ENCODE data around the gene FAM114A2. TPM values are rescaled to one million over a fixed set of nuclear protein-coding genes. Genes with fewer than 3 reads are reported as not detected.
A peak's percentile ranks its signal among the peaks of the same experiment; 100 is the strongest.

Gene FAM114A2
- total and polyA plus RNA-seq, 7 donors = 4.9 to 41.0 (median 14.3) TPM

DNA sequence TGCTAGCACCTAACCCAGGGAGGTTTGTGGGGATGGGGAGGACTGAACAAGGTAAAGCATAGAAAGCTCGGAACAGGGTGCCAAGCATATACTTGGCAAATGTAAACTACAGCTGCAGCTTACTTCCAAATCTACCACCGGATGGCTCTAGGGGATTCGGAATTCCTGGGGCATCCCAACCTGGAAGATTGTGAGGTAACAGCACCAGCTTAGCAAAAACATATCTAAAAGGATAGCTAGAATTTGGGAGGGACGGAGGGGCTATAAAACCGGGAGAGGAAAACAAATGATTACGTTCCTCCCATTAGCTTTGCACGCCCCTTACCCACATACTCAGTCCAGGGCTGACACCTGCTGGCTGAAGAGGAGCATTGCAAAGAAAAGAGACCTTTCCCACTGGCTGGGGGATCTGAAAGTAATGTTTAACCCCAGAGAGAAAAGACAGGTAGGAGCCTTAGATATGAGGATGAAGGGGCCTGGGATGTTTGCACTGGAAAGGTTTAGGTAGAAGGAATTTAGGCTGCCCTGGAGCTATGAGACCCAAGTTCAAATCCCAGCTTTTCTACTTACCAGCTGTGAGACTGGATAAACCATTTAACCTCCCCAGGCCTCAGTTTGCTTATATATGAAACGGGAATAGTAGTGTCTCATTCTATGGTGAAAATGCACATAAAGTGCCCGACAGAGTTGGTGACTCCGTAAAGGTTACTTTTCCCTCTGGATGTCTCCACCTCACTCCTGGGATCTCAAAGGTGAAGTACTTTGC lies 73.6 kb downstream of the FAM114A2 start:
- DNase-seq = peak; percentile 72
- Histone ChIP-seq H3K27ac (no peak overlapping the region), H3K4me3 (no peak overlapping the region), H3K27me3 (no peaks in the 10 kb centered on the region), H3K36me3 (no peaks in the 10 kb centered on the region), H3K4me1 (no peaks in the 10 kb centered on the region), H3K9me3 (no peaks in the 10 kb centered on the region)
- intact Hi-C loops (cut with DNase I) = loop anchor here (1.0 to 5.0 kb wide), 2 partner anchors 468 to 1433 kb away; no protein-coding TSS in a partner anchor
- TF ChIP-seq EP300 (IDR thresholded peaks at IDR 0.05) = no peak
- no peak for TF ChIP-seq POLR2AphosphoS5 (IDR thresholded peaks at IDR 0.05)
- TF ChIP-seq, protein P1, sequence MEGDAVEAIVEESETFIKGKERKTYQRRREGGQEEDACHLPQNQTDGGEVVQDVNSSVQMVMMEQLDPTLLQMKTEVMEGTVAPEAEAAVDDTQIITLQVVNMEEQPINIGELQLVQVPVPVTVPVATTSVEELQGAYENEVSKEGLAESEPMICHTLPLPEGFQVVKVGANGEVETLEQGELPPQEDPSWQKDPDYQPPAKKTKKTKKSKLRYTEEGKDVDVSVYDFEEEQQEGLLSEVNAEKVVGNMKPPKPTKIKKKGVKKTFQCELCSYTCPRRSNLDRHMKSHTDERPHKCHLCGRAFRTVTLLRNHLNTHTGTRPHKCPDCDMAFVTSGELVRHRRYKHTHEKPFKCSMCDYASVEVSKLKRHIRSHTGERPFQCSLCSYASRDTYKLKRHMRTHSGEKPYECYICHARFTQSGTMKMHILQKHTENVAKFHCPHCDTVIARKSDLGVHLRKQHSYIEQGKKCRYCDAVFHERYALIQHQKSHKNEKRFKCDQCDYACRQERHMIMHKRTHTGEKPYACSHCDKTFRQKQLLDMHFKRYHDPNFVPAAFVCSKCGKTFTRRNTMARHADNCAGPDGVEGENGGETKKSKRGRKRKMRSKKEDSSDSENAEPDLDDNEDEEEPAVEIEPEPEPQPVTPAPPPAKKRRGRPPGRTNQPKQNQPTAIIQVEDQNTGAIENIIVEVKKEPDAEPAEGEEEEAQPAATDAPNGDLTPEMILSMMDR (IDR thresholded peaks at IDR 0.05) = peak; percentile 20 to 88 (median 78)
- 31 to 36% methylated on average over 10 of the region's 10 CpGs for WGBS, 2 donors

DNA sequence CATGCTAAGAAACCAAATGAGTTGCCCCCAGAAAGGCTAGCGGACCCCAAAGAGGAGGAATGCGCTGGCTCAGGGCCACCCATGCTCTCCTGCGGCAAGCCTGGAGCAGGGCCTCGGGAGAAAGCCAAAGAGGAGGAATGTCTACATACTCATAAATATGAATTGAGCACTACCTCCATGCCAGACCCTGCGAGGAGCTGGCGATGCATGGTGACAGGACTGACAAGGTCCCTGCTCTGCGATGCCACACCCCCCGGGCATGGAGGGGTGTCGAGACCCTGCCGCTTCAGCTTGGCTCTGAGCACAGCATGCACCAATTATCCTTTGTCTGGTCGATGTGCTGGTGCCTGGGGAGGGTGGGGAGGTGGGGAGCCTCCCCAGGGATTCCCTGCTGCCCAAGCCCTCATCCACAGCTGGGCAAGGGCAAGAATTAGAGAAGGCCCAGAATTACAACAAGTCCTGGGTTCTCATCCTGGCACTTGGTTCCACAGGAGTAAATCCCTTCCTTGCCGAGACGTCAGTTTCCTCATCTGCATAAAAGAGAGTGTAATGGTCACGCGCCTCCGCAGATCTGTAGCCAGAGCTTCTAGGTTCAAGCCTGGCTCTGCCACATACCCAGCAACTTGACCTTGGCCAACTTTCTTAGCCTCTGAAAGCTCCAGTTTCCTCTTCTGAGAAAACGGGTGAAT lies 74.4 kb downstream of the FAM114A2 start:
- intact Hi-C loops (cut with DNase I) = no loop called here
- DNase-seq = no peak
- Histone ChIP-seq H3K4me3 (no peak overlapping the region), H3K36me3 (no peaks in the 10 kb centered on the region), H3K9me3 (no peaks in the 10 kb centered on the region), H3K4me1 (peaks cover 0 to 6% (median 5%) of the 10 kb centered on the region in 4 donors), H3K27ac (no peak overlapping the region), H3K27me3 (no peaks in the 10 kb centered on the region)
- no peak for TF ChIP-seq POLR2AphosphoS5 (IDR thresholded peaks at IDR 0.05)
- TF ChIP-seq, protein P1 (IDR thresholded peaks at IDR 0.05) = no peak
- no peak for TF ChIP-seq EP300 (IDR thresholded peaks at IDR 0.05)
- no peak for TF ChIP-seq POLR2A (IDR thresholded peaks at IDR 0.05)
- WGBS, 2 donors = 78 to 80% methylated on average over 17 of the region's 17 CpGs

DNA sequence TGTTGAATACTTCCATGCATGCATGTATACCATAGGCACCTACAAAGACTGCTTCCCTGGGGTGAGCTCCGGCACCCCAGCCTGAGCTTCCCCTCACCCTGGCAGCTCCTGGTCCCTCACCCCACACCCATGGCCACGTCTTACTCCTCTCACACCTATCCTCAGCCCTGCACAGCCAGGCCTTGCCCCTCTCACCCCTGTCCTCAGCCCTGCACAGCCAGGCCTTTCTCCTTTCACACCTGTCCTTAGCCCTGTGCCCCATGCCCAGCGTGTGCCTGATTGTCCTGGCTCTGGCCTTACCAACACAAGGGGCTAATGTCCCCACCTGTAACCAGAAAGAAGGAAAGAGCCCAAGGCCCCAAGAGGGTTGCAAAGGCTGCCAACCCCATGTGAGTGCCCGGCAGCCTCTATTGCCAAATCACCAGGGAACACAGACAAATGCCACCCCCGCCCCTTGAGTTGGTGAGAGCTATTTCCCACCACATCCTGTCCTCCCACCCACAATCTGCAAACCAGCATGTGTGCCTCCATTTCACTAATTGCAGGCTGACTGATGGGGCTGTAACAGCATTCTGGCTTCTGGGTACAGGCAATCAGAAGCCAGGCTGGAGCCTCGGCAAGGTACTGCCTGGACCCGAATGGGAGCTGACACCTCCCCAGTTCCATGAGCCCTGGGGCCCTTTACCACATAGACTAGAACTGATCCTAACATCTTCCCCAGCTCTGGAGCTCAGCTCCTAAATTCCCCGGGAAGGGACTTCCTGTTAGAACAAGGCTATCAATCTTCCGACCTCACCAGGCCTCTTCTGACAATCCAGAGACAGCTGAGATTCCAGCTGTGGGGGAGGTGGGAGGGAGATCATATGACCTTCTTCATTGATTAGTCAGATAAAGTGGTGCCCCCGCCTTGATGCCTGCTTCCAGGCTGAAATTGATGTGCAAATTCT lies 78.2 kb downstream of the FAM114A2 start:
- intact Hi-C loops (cut with DNase I) = no loop called here
- Histone ChIP-seq H3K27me3 (no peaks in the 10 kb centered on the region), H3K27ac (no peak overlapping the region), H3K4me1 (peaks cover 0 to 9% (median 6%) of the 10 kb centered on the region in 4 donors), H3K9me3 (no peaks in the 10 kb centered on the region), H3K36me3 (no peaks in the 10 kb centered on the region), H3K4me3 (no peak overlapping the region)
- DNase-seq = no peak
- TF ChIP-seq POLR2A (IDR thresholded peaks at IDR 0.05) = no peak
- TF ChIP-seq EP300 (IDR thresholded peaks at IDR 0.05) = no peak
- TF ChIP-seq, protein P1 (IDR thresholded peaks at IDR 0.05) = no peak
- TF ChIP-seq POLR2AphosphoS5 (IDR thresholded peaks at IDR 0.05) = no peak
- 56 to 64% methylated on average over 10 of the region's 10 CpGs for WGBS, 2 donors

DNA sequence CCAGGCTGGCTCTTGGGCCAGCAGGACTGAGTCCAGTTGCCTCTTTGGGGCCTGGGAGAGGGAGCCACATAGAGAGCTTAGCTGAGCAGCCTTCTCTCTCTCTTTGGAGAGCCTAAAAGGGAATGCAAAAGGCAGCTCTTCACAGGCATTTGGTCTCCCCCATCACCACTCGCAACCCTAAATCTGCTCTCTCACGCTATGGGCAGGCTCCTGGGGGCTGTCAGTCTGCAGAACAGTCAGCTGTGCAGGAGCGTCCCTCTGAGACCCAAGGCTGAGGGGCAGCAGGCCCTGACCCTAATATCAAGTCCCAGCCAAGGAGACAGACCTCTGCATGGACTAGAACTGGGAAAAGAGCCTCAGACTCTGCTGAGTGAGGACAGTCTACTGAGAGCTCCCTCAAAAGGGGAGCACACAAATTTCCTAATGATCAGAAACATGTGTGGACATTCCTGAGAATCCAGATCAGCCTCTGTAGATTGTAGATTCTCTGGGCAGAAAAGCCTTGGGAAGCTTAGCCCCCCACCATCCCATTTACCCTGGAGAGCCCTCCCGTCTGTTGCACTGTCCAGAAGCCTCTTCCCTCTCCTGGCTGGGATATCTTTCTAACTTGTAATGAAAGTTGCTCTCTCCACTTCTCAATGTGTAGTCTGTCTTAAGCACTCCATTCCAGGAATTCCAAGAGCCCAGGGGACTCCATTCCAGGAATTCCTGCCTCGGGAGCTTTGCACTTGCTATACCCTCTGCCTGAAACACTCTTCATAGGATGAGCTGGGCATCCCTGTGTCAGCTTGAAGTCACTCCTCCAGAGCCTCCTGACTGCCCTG lies 79.4 kb downstream of the FAM114A2 start:
- no peak overlapping the region for H3K27ac ChIP-seq
- intact Hi-C loops (cut with DNase I) = no loop called here
- peaks cover 0 to 9% (median 6%) of the 10 kb centered on the region in 4 donors for H3K4me1 ChIP-seq
- no peaks in the 10 kb centered on the region for H3K36me3 ChIP-seq
- 42 to 57% methylated on average over 5 of the region's 5 CpGs for WGBS, 2 donors
- no peak overlapping the region for H3K4me3 ChIP-seq
- H3K27me3 ChIP-seq = no peaks in the 10 kb centered on the region
- TF ChIP-seq, protein P1 (IDR thresholded peaks at IDR 0.05) = no peak
- no peak for TF ChIP-seq POLR2AphosphoS5 (IDR thresholded peaks at IDR 0.05)
- TF ChIP-seq POLR2A (IDR thresholded peaks at IDR 0.05) = no peak
- no peak for TF ChIP-seq EP300 (IDR thresholded peaks at IDR 0.05)
- DNase-seq = no peak
- H3K9me3 ChIP-seq = no peaks in the 10 kb centered on the region

All from sigmoid colon (tissue), 7 donors.